Measurements from ENCODE around the gene CCNQ. TPM values are rescaled to one million over a fixed set of nuclear protein-coding genes. Genes with fewer than 3 reads are reported as not detected.

The CCNQ gene
- total and polyA plus RNA-seq, 8 donors, result 10.8 to 18.7 (median 13.6) TPM

DNA sequence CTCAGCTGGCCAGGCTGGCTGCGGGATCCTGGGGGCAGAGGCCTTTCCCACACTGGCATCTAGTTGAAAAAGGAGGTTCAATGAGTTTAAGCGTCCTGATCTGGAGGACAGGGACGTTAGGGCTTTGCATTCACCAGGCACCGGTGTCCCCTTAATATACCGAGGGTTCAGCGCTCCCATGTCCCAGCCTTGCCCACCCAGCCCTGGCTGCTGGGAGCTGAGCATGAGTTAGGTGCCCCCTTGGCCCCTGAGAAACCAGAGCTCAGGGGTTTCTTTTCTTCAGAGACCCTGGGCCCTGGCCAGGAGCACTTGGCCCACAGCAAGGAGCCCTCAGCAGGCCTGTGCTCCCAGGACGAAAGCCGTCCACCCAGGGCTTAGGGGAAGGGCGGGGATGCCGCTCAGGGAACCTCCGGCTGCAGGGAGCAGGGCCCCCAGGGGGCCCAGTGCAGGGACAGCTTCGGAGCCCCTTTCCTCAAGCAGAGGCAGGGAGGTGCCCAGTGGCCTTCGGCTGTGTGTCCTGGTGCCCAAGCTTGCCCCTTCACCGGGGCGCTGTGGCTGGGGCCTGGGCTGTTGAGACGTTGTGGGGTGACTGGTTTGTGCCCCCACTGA lies 27.2 kb upstream of the CCNQ start:
- ATAC-seq, result no peak
- intact Hi-C loops (cut with DNase I), result no loop called here
- no peak for DNase-seq
- H3K27me3 ChIP-seq, result no peaks in the 10 kb centered on the region
- no peaks in the 10 kb centered on the region for H3K4me1 ChIP-seq
- no peak overlapping the region for H3K4me3 ChIP-seq
- H3K36me3 ChIP-seq, result no peaks in the 10 kb centered on the region
- no peak overlapping the region for H3K27ac ChIP-seq
- H3K9me3 ChIP-seq, result no peaks in the 10 kb centered on the region
- TF ChIP-seq, protein P1, sequence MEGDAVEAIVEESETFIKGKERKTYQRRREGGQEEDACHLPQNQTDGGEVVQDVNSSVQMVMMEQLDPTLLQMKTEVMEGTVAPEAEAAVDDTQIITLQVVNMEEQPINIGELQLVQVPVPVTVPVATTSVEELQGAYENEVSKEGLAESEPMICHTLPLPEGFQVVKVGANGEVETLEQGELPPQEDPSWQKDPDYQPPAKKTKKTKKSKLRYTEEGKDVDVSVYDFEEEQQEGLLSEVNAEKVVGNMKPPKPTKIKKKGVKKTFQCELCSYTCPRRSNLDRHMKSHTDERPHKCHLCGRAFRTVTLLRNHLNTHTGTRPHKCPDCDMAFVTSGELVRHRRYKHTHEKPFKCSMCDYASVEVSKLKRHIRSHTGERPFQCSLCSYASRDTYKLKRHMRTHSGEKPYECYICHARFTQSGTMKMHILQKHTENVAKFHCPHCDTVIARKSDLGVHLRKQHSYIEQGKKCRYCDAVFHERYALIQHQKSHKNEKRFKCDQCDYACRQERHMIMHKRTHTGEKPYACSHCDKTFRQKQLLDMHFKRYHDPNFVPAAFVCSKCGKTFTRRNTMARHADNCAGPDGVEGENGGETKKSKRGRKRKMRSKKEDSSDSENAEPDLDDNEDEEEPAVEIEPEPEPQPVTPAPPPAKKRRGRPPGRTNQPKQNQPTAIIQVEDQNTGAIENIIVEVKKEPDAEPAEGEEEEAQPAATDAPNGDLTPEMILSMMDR (IDR thresholded peaks at IDR 0.05), result no peak

- Histone ChIP-seq H3K4me1 (no peaks in the 10 kb centered on the region), H3K9me3 (no peaks in the 10 kb centered on the region), H3K36me3 (no peaks in the 10 kb centered on the region), H3K4me3 (no peak overlapping the region), H3K27me3 (no peaks in the 10 kb centered on the region), H3K27ac (no peak overlapping the region)
- TF ChIP-seq, protein P1 (IDR thresholded peaks at IDR 0.05), result no peak
- intact Hi-C loops (cut with DNase I), result no loop called here
- ATAC-seq (no peak), DNase-seq (peak in 2 of 4 donors; percentile 10 to 28)
These were observed 26.5 kb upstream of the CCNQ start for GRCh38 chrX:153625271-153626024.

DNA sequence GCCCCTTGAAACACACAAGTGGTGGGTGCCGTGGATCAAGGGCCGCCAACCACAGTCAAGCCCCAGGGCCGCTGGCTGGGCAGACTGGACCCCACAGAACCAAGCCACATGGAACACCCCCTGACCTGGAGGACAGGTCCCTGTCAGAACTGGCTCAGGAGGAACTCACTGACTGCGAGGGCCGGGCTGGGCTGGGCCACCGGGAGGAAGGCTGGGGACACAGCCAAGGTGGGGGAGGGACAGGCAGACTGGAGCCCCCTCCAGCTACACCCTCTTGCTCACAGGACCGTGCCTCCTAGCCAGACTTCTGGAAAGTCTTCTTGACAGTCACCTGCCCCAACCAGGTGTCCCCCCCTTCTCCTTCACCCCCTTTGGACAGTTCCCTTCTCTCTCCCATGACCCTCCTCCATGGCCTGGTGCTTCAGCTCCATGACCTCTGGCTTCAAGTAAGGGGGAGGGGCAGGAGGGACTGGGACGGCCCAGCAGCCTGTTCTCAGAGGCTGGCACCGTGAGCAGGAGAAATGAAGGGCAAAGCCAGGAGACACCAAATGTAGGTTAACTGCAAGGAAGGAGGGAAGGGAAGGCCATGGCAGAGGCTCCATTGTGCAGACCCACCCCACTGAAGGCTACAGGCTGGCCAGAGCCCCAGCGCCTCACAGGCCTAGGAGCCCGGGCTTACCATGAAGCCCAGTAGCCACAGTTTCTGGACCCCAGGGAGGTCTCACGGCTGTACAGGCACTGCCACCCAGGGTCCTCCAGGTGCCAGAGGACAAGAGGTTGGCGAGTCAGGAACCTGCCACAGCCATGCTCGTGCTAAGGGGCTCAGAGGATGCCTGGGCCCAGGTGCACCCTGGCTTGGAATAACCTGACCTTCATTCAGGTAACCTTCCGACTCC lies 25.5 kb upstream of the CCNQ start:
- ATAC-seq (no peak), DNase-seq (peak in 1 of 4 donors; percentile 31)
- Histone ChIP-seq H3K9me3 (no peaks in the 10 kb centered on the region), H3K36me3 (no peaks in the 10 kb centered on the region), H3K27ac (no peak overlapping the region), H3K27me3 (no peaks in the 10 kb centered on the region), H3K4me3 (no peak overlapping the region), H3K4me1 (no peaks in the 10 kb centered on the region)
- intact Hi-C loops (cut with DNase I), result no loop called here
- TF ChIP-seq, protein P1 (IDR thresholded peaks at IDR 0.05), result no peak

DNA sequence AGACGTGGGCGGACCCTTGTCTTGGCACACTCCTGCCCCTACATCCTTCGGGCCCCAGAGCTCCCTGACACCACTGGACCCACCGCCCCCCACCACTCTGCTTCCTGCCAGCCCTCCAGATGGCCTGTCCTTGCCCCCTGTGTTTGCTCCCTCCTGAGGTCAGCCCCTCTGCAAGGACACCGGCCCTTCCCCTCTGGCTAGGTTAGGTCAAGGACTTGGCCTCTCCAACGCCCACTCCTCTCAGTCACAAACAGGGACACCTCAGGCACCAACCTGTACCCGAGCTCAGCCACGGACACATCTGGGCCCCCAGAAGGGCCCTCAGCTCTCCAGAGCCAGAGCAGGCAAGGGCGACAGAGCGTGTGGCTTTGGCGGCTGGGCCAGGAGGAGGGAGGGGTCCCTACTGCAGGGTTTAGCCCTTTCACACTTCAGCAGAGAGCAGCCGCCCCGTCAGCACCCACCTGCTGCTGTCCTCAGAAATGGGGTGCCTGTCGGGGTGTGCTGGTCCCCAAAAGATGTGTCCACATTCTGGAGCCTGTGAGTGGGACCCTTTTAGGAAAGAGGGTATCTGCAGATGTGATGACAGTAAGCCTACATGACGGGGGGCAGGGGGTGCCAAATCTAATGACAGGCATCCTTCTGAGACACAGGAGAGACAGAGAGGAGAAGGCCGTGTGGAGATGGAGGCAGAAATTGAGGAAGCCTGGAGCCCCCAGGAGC lies 24.5 kb upstream of the CCNQ start:
- Histone ChIP-seq H3K27me3 (peaks cover 0 to 2% of the 10 kb centered on the region in 2 donors), H3K4me1 (no peaks in the 10 kb centered on the region), H3K36me3 (no peaks in the 10 kb centered on the region), H3K4me3 (no peak overlapping the region), H3K9me3 (no peaks in the 10 kb centered on the region), H3K27ac (no peak overlapping the region)
- ATAC-seq, result no peak
- TF ChIP-seq, protein P1 (IDR thresholded peaks at IDR 0.05), result no peak
- DNase-seq, result peak in 1 of 4 donors; percentile 21
- intact Hi-C loops (cut with DNase I), result no loop called here
